HepG2 (cell line): ENCODE data around the gene TMEM187.

Source experiments
- ARNT ChIP-seq: fragments of 450-650 bp; IDR thresholded peaks from 2 replicates; pipeline ENCODE4 v1.6.1; 2017
- CBX1 ChIP-seq: IDR thresholded peaks from one replicate; pipeline ENCODE4 v1.6.1; 2016; ENCODE audit warnings: antibody characterized with exemption, low read depth
- CTCF ChIP-seq: sonication (generic); formaldehyde crosslinking; IDR thresholded peaks from 2 replicates; pipeline ENCODE4 v1.5.0; 2020; ENCODE audit warnings: mild to moderate bottlenecking, missing genetic modification reagents, moderate library complexity
- JUND ChIP-seq: sonication (generic); formaldehyde crosslinking; IDR thresholded peaks from 2 replicates; pipeline ENCODE4 v1.8.0; 2022; ENCODE audit warnings: mild to moderate bottlenecking, missing genetic modification reagents
- NCOA1 ChIP-seq: sonication (generic); formaldehyde crosslinking; IDR thresholded peaks from 2 replicates; pipeline ENCODE4 v1.9.0; 2021; ENCODE audit warnings: missing genetic modification reagents
- POLR2A ChIP-seq, 2 experiments: IDR thresholded peaks; 2 replicates each; pipeline ENCODE4 v1.6.1; 2011; ENCODE audit warnings: low read depth in 2 of 2, low read length in 2 of 2, mild to moderate bottlenecking in 1 of 2, moderate library complexity in 1 of 2; ENCODE audit not compliant: insufficient read depth in 1 of 2
- RAD21 ChIP-seq: fragments of 450-650 bp; formaldehyde crosslinking; IDR thresholded peaks from 2 replicates; pipeline ENCODE4 v1.5.0; 2020; ENCODE audit warnings: mild to moderate bottlenecking
- ZNF275 ChIP-seq: sonication (generic); formaldehyde crosslinking; IDR thresholded peaks from 2 replicates; pipeline ENCODE4 v1.8.0; 2022; ENCODE audit warnings: missing genetic modification reagents, mild to moderate bottlenecking, inconsistent platforms, borderline replicate concordance
- ZNF30 ChIP-seq: sonication (generic); formaldehyde crosslinking; IDR thresholded peaks from 2 replicates; pipeline ENCODE4 v1.5.0; 2020; ENCODE audit warnings: mild to moderate bottlenecking, missing genetic modification reagents

DNA sequence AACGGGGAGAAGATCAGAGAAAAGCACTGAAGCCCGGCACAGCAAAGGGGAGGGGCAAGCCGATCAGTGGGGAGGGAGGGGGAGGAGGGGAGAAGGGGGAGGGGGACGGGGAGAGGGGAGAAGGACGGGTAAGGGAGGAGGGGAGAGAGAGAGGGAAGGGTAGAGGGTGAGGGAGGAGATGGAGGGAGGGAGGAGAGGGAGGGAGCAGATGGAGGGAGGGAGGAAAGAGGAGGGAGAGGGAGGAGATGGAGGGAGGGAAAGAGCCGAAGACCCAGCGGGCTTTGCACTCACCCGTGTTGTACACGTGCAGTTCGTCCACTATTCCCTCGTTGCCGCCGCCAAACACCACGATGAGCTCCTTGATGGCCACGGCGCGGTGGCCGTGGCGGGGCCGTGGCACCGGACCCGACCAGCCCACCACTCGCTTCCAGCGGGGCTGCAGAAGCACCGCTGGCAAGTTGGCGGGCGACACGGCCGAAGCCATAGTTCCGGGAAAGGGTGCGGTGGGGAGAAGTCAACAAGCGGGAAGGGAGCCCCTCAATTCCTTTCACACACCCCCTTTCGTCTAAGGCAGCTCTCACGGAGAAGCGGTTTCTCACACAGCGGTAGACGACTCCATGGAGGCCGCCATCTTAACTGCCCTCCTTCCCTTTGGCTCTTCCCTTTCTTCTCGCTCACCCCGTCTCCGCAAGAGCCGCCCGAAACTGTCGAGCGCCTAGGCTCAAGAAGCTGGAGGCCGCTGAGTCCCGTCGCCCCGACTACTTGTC is 2.0 kb upstream of the TMEM187 start:
- TF ChIP-seq ZNF30 (CRISPR knock-in tag) (no peak), CBX1 (no peak), CTCF (CRISPR knock-in tag) (no peak), RAD21 (CRISPR knock-in tag) (no peak), JUND (CRISPR knock-in tag) (no peak), POLR2A (IDR thresholded peaks at IDR 0.05; ENCODE audit: insufficient read depth in 1 of 2, low read depth in 2 of 2, low read length in 2 of 2) (peak in 1 of 2 experiments; percentile 52; a peak in 1 of 4 replicates), ZNF275 (CRISPR knock-in tag) (no peak), NCOA1 (CRISPR knock-in tag) (no peak), ARNT (no peak)
